Globus pallidus (tissue), 1 donor: Measurements from ENCODE around the gene ZNF319.
"Not testable (repeated sequence)": the region's sequence is repeated elsewhere in the genome, so short reads cannot be mapped to it uniquely, and the experiment has no call there.

Source experiments
- DNase-seq: peaks from one replicate; pipeline ENCODE4 v3.0.0-alpha.2; 2015; ENCODE audit warnings: low spot score

ZNF319 gene

GRCh38 chr16:57997528-57998265 is 2.8 kb downstream of the ZNF319 start:
- DNase-seq = no peak

DNA sequence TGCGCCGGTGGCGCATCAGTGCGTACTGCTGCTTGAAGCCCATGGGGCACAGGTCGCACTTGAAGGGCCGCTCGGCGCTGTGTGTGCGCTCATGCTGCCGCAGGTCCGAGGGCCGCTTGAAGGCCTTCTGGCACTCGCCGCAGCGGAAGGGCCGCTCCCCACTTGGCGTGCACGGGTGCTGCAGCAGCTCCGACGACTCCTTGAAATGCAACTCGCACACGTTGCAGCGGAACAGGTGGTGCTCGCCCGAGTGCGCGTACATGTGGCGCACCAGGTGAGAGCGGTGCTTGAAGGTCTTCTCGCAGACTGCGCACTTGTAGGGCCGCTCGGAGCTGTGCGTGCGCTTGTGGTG is 3.3 kb downstream of the ZNF319 start:
- no peak for DNase-seq

GRCh38 chr16:57996406-57997175 is 3.9 kb downstream of the ZNF319 start:
- no peak for DNase-seq

DNA sequence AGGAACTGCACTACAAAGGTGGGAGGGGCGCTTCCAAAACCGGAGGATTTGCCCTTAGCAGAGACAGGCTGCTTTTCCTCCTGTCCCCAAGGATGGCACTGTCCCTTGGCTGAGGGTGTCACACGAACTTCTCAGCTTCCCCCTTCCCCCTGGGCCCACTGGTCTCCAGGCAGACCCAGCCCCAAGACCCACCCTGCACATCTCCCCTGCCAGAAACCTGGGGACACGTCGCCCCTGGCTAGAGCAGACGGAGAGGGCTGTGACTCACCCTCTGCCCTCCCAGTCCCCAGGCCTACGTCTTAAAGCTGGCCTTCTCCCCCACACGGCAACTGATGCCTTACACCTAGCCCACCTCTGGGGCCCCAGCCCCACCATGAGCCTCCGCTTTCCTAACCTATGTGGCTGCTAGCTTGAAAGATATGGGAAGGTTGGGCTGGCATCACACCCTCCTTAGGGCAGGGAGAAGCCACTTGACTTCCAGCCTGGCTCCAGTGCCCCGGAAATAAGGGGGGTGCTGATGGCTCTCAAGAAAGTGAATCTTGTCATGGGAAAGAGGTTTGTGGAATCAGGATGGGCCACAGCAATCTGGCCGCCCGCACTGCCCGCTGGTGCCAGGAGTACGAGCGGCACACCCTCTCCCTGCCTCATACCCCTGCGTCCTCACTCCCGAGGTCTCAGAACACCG is 4.6 kb downstream of the ZNF319 start:
- no peak for DNase-seq

GRCh38 chr16:57994778-57995177 is 5.7 kb downstream of the ZNF319 start:
- no peak for DNase-seq

- no peak for DNase-seq
Observed at GRCh38 chr16:57994361-57994760, 6.1 kb downstream of the ZNF319 start.

- DNase-seq = no peak
Observed at GRCh38 chr16:57993897-57994296, 6.6 kb downstream of the ZNF319 start.

- DNase-seq = no peak
Observed at GRCh38 chr16:57993438-57993837, 7.0 kb downstream of the ZNF319 start.

DNA sequence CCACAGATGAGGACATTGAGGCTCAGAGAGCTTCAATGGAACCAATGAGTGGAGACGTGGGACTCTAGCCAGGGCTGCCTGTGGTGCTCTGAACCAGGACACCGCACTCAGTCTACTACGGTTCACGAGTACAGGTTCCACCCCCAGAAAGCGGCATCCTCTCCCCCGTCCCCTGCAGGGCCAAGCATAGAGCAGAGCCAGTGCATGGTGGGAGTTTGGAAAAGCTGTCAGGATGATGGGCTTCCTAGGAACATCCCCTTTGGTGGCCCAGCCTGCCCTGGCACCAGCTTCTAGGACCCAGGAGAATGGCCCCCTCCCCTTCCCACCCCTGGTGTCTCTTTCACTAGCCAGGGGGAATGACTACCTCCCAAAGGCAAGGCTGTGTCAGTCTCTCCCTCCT is 8.4 kb downstream of the ZNF319 start:
- no peak for DNase-seq

DNA sequence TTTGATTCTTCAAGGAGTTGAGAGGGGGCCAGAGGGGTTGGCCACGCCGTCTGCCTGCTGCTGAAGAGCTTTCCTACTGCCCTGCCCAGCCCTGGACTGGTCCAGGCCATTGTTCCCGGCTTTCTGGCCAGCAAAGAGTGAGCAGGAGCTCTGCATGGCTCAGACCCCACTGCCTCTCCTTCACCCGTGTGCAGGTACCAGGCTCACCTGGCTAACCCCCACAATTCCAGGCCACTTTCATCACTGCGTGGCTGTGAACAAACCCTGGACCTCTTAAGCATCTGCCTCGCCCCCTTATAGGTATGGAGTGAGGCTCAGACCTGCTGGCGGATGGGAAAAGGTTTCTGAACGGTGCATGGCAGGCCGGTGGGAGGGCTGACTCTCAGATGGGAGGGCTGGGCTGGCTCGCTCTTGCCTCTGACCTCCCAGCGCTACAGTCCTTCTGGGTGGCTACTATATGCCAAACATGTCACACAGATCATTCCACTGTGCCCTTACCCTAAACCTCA is 8.9 kb downstream of the ZNF319 start:
- no peak for DNase-seq

DNA sequence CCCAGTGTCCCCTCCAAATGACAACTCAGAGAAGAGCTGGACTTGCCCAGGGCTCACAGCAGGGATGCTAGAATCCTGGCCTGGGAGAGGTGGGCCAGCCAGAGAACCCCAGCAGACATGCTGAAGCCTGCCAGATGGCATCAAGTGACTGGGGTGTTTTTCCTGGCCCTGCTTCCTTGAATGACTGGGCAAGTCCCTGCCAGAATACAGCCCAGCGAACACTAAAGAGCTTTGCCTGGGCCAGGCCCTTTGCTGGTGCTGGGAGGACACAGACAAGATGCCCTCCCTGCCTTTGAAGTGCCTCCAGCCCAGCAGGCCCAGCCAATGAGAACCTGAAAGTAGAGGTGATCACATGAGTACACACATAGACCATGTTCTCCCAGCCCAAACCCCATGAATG is 11.5 kb downstream of the ZNF319 start:
- DNase-seq = peak; percentile 15

DNA sequence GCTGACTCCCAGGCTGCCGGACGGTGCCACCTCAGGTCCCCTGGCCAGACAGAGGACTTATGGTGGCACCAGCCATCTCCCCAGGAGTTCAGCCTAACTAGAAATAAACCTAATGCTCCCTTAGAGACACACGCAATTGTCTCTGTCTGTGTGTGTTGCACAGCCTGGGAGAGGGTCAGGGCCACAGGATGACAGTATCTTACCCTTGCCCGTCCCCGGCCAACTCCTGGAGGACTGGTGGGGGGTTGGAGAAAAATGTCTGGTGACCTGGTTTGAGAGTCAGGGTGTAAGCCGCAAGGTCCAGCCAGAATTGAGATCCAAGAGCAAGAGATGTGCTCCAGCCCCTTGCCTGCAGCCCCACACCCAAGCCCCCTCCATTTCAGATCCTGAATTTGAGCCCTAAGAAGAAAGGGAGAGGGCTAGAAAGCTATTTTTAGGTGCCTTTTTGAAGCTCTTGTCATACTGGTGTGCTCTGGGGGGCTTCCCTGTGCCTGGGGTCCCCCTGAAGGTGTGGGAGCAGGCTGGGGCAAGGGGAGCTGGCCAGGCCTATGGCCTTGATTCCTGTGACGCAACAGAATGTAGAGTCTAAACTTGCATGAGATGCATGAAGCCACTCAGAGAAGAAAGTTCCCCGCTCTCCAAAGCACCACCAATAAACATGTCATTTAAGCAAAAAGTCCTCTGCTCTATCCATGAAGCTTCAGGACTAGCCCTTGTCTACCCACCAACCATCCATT is 12.9 kb downstream of the ZNF319 start:
- DNase-seq = no peak

GRCh38 chr16:57986196-57986595 is 14.3 kb downstream of the ZNF319 start:
- DNase-seq = no peak

DNA sequence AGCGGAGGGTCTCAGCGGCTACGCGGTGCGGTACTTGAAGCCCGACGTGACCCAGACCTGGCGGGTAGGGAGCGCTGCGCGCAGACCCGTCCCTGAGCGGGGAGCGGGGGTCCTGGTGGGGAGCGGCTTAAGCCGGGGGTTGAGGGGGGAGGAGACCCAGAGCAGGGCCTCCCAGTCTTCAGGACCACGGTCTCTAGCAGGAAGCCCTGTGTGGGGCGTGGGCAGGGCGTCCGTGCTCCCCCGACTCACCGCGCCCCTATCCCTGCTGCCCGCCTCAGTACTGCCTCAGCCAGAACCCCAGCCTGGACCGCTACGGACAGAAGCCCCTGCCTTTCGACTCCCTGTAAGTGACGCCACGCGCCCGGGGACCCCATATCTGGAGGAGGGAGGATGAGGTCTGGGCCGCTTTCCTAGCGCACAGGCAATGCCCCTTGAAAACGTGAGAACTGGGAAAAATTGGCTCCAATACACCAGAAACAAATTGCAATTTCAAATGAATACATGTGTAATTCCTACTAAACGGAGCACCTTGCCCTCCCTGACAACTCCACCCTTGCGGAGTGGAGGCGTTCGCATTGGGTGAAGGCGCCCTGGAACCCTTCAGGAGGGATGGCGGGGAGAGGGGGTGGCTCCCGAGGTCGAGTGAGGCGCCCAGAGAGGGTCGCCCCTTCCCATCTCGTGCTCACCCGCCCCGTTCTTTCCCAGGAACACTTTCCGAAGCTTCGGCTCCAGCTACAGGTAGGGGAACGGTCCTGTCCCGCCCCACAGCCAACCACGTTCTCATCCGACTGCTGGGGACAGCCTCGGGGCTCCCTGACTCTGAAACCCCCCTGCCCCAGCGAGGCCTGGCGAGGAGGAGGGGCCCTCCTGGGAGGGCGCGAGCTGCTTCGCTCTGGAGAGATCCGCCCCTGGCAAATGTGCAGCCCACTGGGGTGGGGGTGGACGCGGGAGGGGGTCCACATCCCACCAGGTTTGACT is 15.0 kb downstream of the ZNF319 start:
- no peak for DNase-seq

- DNase-seq = peak; percentile 35
Observed at GRCh38 chr16:57984443-57985203, 15.8 kb downstream of the ZNF319 start.

GRCh38 chr16:57982385-57982784 is 18.1 kb downstream of the ZNF319 start:
- no peak for DNase-seq

DNA sequence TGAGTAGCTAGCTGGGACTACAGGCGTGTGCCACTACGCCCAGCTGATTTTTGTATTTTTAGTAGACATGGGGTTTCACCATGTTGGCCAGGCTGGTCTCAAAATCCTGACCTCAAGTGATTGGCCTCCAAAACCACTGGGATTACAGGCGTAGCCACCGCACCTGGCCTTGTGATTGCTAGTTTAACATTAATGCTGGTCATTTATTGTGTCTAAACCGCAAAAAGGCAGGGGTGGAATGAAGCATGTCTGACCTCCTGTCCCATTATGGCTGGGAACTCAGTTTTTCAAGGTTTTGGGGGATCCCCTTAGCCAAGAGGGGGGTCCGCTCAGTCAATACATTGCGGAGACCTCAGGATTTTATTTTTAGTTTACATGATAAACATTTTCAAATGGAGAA is 18.8 kb downstream of the ZNF319 start:
- no peak for DNase-seq

DNA sequence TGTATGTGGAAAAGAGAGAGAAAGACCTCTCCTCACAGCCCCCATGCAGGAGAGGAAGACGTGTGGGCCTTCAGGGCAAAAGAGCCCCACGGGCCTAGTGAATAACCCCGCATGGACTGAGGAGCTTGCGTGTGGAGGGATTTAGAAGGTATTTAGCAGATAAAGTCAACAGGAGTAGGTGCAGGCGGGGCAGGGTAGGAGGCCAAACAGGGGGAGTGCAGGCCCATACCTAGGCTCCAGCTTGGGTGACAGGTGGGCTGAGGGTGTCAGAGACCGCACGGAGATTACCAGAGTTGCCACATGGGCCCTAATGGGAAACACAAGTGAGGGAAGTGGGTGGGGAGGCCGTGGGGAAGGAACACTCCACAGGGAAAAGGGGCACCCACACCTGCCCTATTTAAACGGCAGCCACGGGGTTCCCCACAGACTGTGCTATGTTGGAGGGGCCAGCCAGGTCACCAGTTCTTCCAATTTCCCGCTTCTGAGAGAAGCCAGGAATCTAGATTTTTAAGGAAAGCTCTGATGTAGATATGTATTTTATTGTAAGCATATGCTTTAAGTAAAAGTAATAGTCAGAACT is 21.4 kb downstream of the ZNF319 start:
- no peak for DNase-seq

- not testable (repeated sequence) for DNase-seq
Observed at GRCh38 chr16:57978070-57978465, 22.4 kb downstream of the ZNF319 start.
